Vagina (tissue), 2 donors: Measurements from ENCODE around the gene NCR3LG1. TPM values are rescaled to one million over a fixed set of nuclear protein-coding genes. Genes with fewer than 3 reads are reported as not detected.

ENCODE experiments used
- DNase-seq, 2 donors: peaks; one replicate each; pipeline ENCODE4 v3.0.0-alpha.2; 2017; ENCODE audit errors: extremely low spot score in 2 of 2
- H3K27ac ChIP-seq: fragments of 200-600 bp; sonication (generic); one replicate; pipeline ENCODE4 v1.5.1; 2019
- H3K27me3 ChIP-seq: fragments of 200-600 bp; sonication (generic); one replicate; pipeline ENCODE4 v1.5.1; 2019
- H3K36me3 ChIP-seq, 2 donors: fragments of 200-600 bp; sonication (generic); one replicate each; pipeline ENCODE4 v1.5.1; 2017 to 2019
- H3K4me1 ChIP-seq: fragments of 200-600 bp; sonication (generic); one replicate; pipeline ENCODE4 v1.5.1; 2019
- H3K4me3 ChIP-seq, 2 donors: fragments of 200-600 bp; sonication (generic); 1 replicate in 1 of 2; 2 replicates in 1 of 2; pipeline ENCODE4 v1.5.1; 2016 to 2019
- H3K9me3 ChIP-seq: fragments of 200-600 bp; sonication (generic); one replicate; pipeline ENCODE4 v1.5.1; 2019
- CTCF ChIP-seq, 3 experiments: fragments of 450-650 bp in 2 of 3; fragments of 200-600 bp in 1 of 3; sonication (generic) in 1 of 3; IDR thresholded peaks; one replicate each; pipeline ENCODE4 v1.5.1; 2017 to 2019; ENCODE audit warnings: antibody characterized with exemption in 3 of 3, mild to moderate bottlenecking in 2 of 3, moderate library complexity in 2 of 3
- POLR2A ChIP-seq, 2 donors: fragments of 450-650 bp; IDR thresholded peaks; one replicate each; pipeline ENCODE4 v1.6.1; 2017; ENCODE audit warnings: antibody characterized with exemption in 2 of 2, mild to moderate bottlenecking in 2 of 2, moderate library complexity in 2 of 2
- POLR2AphosphoS5 ChIP-seq, 2 donors: sonication (generic); formaldehyde crosslinking; IDR thresholded peaks; one replicate each; pipeline ENCODE4 v1.9.0; 2017; ENCODE audit warnings: antibody characterized with exemption in 2 of 2, mild to moderate bottlenecking in 2 of 2, low read depth in 1 of 2; ENCODE audit not compliant: insufficient read depth in 1 of 2
- intact Hi-C: fragments of 100-400 bp; cut with DNase I; formaldehyde crosslinking; loops from one replicate; pipeline ENCODE4 v1.15.1; 2023
- total RNA-seq: library from RNA; depleted of rRNA; stranded (reverse); fragments of >200 nt; gene quantifications from one replicate; pipeline ENCODE4 v1.2.3, GENCODE V29; 2016

The NCR3LG1 gene
- total RNA-seq, 1 donor from 2014 or later: 2.2 TPM

GRCh38 chr11:17328871-17329494 lies 22.6 kb upstream of the NCR3LG1 start:
- H3K27me3 ChIP-seq: no peaks in the 10 kb centered on the region
- H3K36me3 ChIP-seq: peaks cover 0 to 15% of the 10 kb centered on the region in 2 donors
- intact Hi-C loops: no loop called here
- no peaks in the 10 kb centered on the region for H3K9me3 ChIP-seq
- H3K4me1 ChIP-seq: no peaks in the 10 kb centered on the region
- no peak overlapping the region for H3K4me3 ChIP-seq
- TF ChIP-seq POLR2AphosphoS5 (IDR thresholded peaks at IDR 0.05; ENCODE audit: insufficient read depth in 1 of 2, low read depth in 1 of 2): no peak
- TF ChIP-seq CTCF (IDR thresholded peaks at IDR 0.05): no peak
- TF ChIP-seq POLR2A (IDR thresholded peaks at IDR 0.05): no peak
- no peak for DNase-seq
- H3K27ac ChIP-seq: no peak overlapping the region

GRCh38 chr11:17331669-17332068 lies 19.9 kb upstream of the NCR3LG1 start:
- no peaks in the 10 kb centered on the region for H3K27me3 ChIP-seq
- no peaks in the 10 kb centered on the region for H3K4me1 ChIP-seq
- no peak overlapping the region for H3K27ac ChIP-seq
- intact Hi-C loops: no loop called here
- TF ChIP-seq POLR2AphosphoS5 (IDR thresholded peaks at IDR 0.05; ENCODE audit: insufficient read depth in 1 of 2, low read depth in 1 of 2): no peak
- TF ChIP-seq POLR2A (IDR thresholded peaks at IDR 0.05): no peak
- TF ChIP-seq CTCF (IDR thresholded peaks at IDR 0.05): no peak
- H3K9me3 ChIP-seq: no peaks in the 10 kb centered on the region
- DNase-seq: no peak
- H3K4me3 ChIP-seq: no peak overlapping the region
- H3K36me3 ChIP-seq: peaks cover 0 to 9% of the 10 kb centered on the region in 2 donors

- TF ChIP-seq CTCF (IDR thresholded peaks at IDR 0.05): no peak
- no peak for TF ChIP-seq POLR2AphosphoS5 (IDR thresholded peaks at IDR 0.05; ENCODE audit: insufficient read depth in 1 of 2, low read depth in 1 of 2)
- TF ChIP-seq POLR2A (IDR thresholded peaks at IDR 0.05): no peak
- Histone ChIP-seq H3K4me1 (no peaks in the 10 kb centered on the region), H3K36me3 (peaks cover 0 to 6% of the 10 kb centered on the region in 2 donors), H3K4me3 (no peak overlapping the region), H3K27me3 (no peaks in the 10 kb centered on the region), H3K27ac (no peak overlapping the region), H3K9me3 (no peaks in the 10 kb centered on the region)
- no peak for DNase-seq
- intact Hi-C loops: no loop called here
Observed at GRCh38 chr11:17333799-17334586, 17.6 kb upstream of the NCR3LG1 start.

- no peak for DNase-seq
- Histone ChIP-seq H3K4me3 (no peak overlapping the region), H3K4me1 (no peaks in the 10 kb centered on the region), H3K27me3 (no peaks in the 10 kb centered on the region), H3K27ac (no peak overlapping the region), H3K36me3 (no peaks in the 10 kb centered on the region), H3K9me3 (no peaks in the 10 kb centered on the region)
- TF ChIP-seq POLR2AphosphoS5 (IDR thresholded peaks at IDR 0.05; ENCODE audit: insufficient read depth in 1 of 2, low read depth in 1 of 2): no peak
- no peak for TF ChIP-seq CTCF (IDR thresholded peaks at IDR 0.05)
- no peak for TF ChIP-seq POLR2A (IDR thresholded peaks at IDR 0.05)
- intact Hi-C loops: no loop called here
Observed at GRCh38 chr11:17343257-17343656, 8.3 kb upstream of the NCR3LG1 start.

GRCh38 chr11:17343907-17344306 lies 7.7 kb upstream of the NCR3LG1 start:
- TF ChIP-seq POLR2A (IDR thresholded peaks at IDR 0.05) (no peak), CTCF (IDR thresholded peaks at IDR 0.05) (no peak), POLR2AphosphoS5 (IDR thresholded peaks at IDR 0.05; ENCODE audit: insufficient read depth in 1 of 2, low read depth in 1 of 2) (no peak)
- Histone ChIP-seq H3K4me1 (no peaks in the 10 kb centered on the region), H3K9me3 (no peaks in the 10 kb centered on the region), H3K36me3 (no peaks in the 10 kb centered on the region), H3K27me3 (no peaks in the 10 kb centered on the region), H3K27ac (no peak overlapping the region), H3K4me3 (no peak overlapping the region)
- DNase-seq: no peak
- intact Hi-C loops: no loop called here
